ENCODE measurements around the gene NANOG.
A peak's percentile ranks its signal among the peaks of the same experiment; 100 is the strongest.
"Not testable (repeated sequence)": the region's sequence is repeated elsewhere in the genome, so short reads cannot be mapped to it uniquely, and the experiment has no call there.

NANOG gene

GRCh38 chr12:7781274-7781673 is 7.9 kb upstream of the NANOG start:
- H3K9me3 ChIP-seq (ENCODE audit: control insufficient read depth in 1 of 2, low read length in 2 of 2), result no peaks in the 10 kb centered on the region
- no peaks in the 10 kb centered on the region for H3K27me3 ChIP-seq (ENCODE audit: low read depth, low read length)
- H3K4me3 ChIP-seq (ENCODE audit: low read depth in 1 of 2, low read length in 2 of 2), result no peak overlapping the region
- no peaks in the 10 kb centered on the region for H3K4me1 ChIP-seq (ENCODE audit: control insufficient read depth in 1 of 2, insufficient read depth in 2 of 2, low read length in 2 of 2)
- H3K27ac ChIP-seq (ENCODE audit: low read length), result no peak overlapping the region
- no peaks in the 10 kb centered on the region for H3K36me3 ChIP-seq (ENCODE audit: control insufficient read depth in 1 of 2, insufficient read depth in 2 of 2, low read length in 2 of 2)

GRCh38 chr12:7782055-7782454 is 7.1 kb upstream of the NANOG start:
- no peak overlapping the region for H3K27ac ChIP-seq (ENCODE audit: low read length)
- no peaks in the 10 kb centered on the region for H3K4me1 ChIP-seq (ENCODE audit: control insufficient read depth in 1 of 2, insufficient read depth in 2 of 2, low read length in 2 of 2)
- no peaks in the 10 kb centered on the region for H3K36me3 ChIP-seq (ENCODE audit: control insufficient read depth in 1 of 2, insufficient read depth in 2 of 2, low read length in 2 of 2)
- no peaks in the 10 kb centered on the region for H3K27me3 ChIP-seq (ENCODE audit: low read depth, low read length)
- H3K4me3 ChIP-seq (ENCODE audit: low read depth in 1 of 2, low read length in 2 of 2), result no peak overlapping the region
- H3K9me3 ChIP-seq (ENCODE audit: control insufficient read depth in 1 of 2, low read length in 2 of 2), result no peaks in the 10 kb centered on the region

DNA sequence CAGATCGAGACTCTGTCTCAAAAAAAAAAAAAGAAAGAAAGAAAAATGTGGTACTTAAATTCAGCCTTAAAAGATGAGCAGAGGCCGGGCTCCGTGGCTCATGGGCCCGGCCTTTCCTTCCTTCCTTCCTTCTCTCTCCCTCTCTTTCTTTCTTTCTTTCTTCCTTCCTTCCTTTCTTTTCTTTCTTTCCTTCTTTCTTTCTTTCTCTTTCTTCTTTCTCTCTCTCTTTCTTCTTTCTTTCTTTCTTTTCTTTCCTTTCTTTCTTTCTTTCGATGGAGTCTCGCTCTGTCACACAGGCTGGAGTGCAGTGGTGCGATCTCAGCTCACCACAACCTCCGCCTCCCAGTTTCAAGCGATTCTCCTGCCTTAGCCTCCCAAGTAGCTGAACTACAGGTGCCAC is 5.8 kb upstream of the NANOG start:
- H3K27me3 ChIP-seq (ENCODE audit: low read depth, low read length); H3K4me1 ChIP-seq (ENCODE audit: control insufficient read depth in 1 of 2, insufficient read depth in 2 of 2, low read length in 2 of 2); H3K9me3 ChIP-seq (ENCODE audit: control insufficient read depth in 1 of 2, low read length in 2 of 2); H3K27ac ChIP-seq (ENCODE audit: low read length); H3K36me3 ChIP-seq (ENCODE audit: control insufficient read depth in 1 of 2, insufficient read depth in 2 of 2, low read length in 2 of 2); H3K4me3 ChIP-seq (ENCODE audit: low read depth in 1 of 2, low read length in 2 of 2): not testable (repeated sequence)

DNA sequence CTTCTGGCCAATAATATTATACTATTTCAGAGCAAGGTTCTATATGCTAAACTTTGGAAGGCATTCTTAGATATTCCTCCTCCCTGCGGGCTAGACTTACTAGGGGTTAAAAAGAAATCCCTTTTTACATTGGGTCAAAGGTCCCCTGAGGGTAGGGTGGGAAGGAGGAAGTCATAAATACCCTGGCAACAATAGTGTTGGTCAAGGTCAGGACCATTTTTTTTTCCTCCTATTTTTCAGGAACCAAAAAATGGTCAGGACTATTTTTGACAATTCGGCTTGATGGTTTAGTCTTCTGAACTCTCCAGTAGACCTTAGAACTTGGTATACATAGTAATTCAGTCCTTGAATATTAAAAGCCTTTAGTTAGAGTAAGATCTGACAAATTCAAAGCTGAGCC is 4.5 kb upstream of the NANOG start:
- Histone ChIP-seq H3K9me3 (ENCODE audit: control insufficient read depth in 1 of 2, low read length in 2 of 2) (no peaks in the 10 kb centered on the region), H3K27me3 (ENCODE audit: low read depth, low read length) (no peaks in the 10 kb centered on the region), H3K36me3 (ENCODE audit: control insufficient read depth in 1 of 2, insufficient read depth in 2 of 2, low read length in 2 of 2) (no peaks in the 10 kb centered on the region), H3K27ac (ENCODE audit: low read length) (no peak overlapping the region), H3K4me1 (ENCODE audit: control insufficient read depth in 1 of 2, insufficient read depth in 2 of 2, low read length in 2 of 2) (peaks cover 0 to 3% of the 10 kb centered on the region in 2 donors), H3K4me3 (ENCODE audit: low read depth in 1 of 2, low read length in 2 of 2) (no peak overlapping the region)

- no peak overlapping the region for H3K27ac ChIP-seq (ENCODE audit: low read length)
- no peaks in the 10 kb centered on the region for H3K27me3 ChIP-seq (ENCODE audit: low read depth, low read length)
- peak overlapping the region in 1 of 2 donors; percentile 15 for H3K4me3 ChIP-seq (ENCODE audit: low read depth in 1 of 2, low read length in 2 of 2)
Observed at GRCh38 chr12:7787574-7788293, 1.5 kb upstream of the NANOG start.

DNA sequence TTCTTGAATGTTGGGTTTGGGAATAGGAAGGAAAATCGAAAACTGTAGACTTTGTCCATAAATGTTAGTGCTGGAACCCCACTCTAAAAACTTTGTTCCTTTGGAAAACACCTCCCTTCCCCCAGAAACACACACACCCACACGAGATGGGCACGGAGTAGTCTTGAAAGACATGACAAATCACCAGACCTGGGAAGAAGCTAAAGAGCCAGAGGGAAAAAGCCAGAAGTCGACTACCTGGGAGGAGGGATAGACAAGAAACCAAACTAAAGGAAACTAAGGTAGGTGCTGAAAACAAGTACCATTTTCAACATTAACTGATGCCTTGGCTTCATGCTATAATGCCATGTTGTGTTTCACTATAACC is 925 bp upstream of the NANOG start:
- H3K27me3 ChIP-seq (ENCODE audit: low read depth, low read length), result no peaks in the 10 kb centered on the region
- H3K27ac ChIP-seq (ENCODE audit: low read length), result no peak overlapping the region
- peak overlapping the region in 1 of 2 donors; percentile 15 for H3K4me3 ChIP-seq (ENCODE audit: low read depth in 1 of 2, low read length in 2 of 2)
- H3K9me3 ChIP-seq (ENCODE audit: control insufficient read depth in 1 of 2, low read length in 2 of 2), result no peaks in the 10 kb centered on the region
- peaks cover 0 to 3% of the 10 kb centered on the region in 2 donors for H3K4me1 ChIP-seq (ENCODE audit: control insufficient read depth in 1 of 2, insufficient read depth in 2 of 2, low read length in 2 of 2)
- no peaks in the 10 kb centered on the region for H3K36me3 ChIP-seq (ENCODE audit: control insufficient read depth in 1 of 2, insufficient read depth in 2 of 2, low read length in 2 of 2)

More at GRCh38 chr12:7787574-7788293, 1.5 kb upstream of the NANOG start:
- Histone ChIP-seq H3K4me1 (ENCODE audit: control insufficient read depth in 1 of 2, insufficient read depth in 2 of 2, low read length in 2 of 2) (peaks cover 0 to 3% of the 10 kb centered on the region in 2 donors), H3K36me3 (ENCODE audit: control insufficient read depth in 1 of 2, insufficient read depth in 2 of 2, low read length in 2 of 2) (no peaks in the 10 kb centered on the region), H3K9me3 (ENCODE audit: control insufficient read depth in 1 of 2, low read length in 2 of 2) (no peaks in the 10 kb centered on the region)

GRCh38 chr12:7793211-7793610 is 4.0 kb downstream of the NANOG start:
- Histone ChIP-seq H3K9me3 (ENCODE audit: control insufficient read depth in 1 of 2, low read length in 2 of 2) (no peaks in the 10 kb centered on the region), H3K4me1 (ENCODE audit: control insufficient read depth in 1 of 2, insufficient read depth in 2 of 2, low read length in 2 of 2) (peaks cover 0 to 3% of the 10 kb centered on the region in 2 donors), H3K27me3 (ENCODE audit: low read depth, low read length) (no peaks in the 10 kb centered on the region), H3K27ac (ENCODE audit: low read length) (no peak overlapping the region), H3K4me3 (ENCODE audit: low read depth in 1 of 2, low read length in 2 of 2) (no peak overlapping the region), H3K36me3 (ENCODE audit: control insufficient read depth in 1 of 2, insufficient read depth in 2 of 2, low read length in 2 of 2) (no peaks in the 10 kb centered on the region)

GRCh38 chr12:7797269-7797668 is 8.1 kb downstream of the NANOG start:
- not testable (repeated sequence) for H3K4me1 ChIP-seq (ENCODE audit: control insufficient read depth in 1 of 2, insufficient read depth in 2 of 2, low read length in 2 of 2); H3K27ac ChIP-seq (ENCODE audit: low read length); H3K36me3 ChIP-seq (ENCODE audit: control insufficient read depth in 1 of 2, insufficient read depth in 2 of 2, low read length in 2 of 2)

GRCh38 chr12:7797698-7798398 is 8.6 kb downstream of the NANOG start:
- H3K27ac ChIP-seq (ENCODE audit: low read length), result no peak overlapping the region
- no peak overlapping the region for H3K4me3 ChIP-seq (ENCODE audit: low read depth in 1 of 2, low read length in 2 of 2)
- no peaks in the 10 kb centered on the region for H3K9me3 ChIP-seq (ENCODE audit: control insufficient read depth in 1 of 2, low read length in 2 of 2)
- no peaks in the 10 kb centered on the region for H3K36me3 ChIP-seq (ENCODE audit: control insufficient read depth in 1 of 2, insufficient read depth in 2 of 2, low read length in 2 of 2)
- no peaks in the 10 kb centered on the region for H3K4me1 ChIP-seq (ENCODE audit: control insufficient read depth in 1 of 2, insufficient read depth in 2 of 2, low read length in 2 of 2)
- H3K27me3 ChIP-seq (ENCODE audit: low read depth, low read length), result no peaks in the 10 kb centered on the region

More at GRCh38 chr12:7797269-7797668, 8.1 kb downstream of the NANOG start:
- not testable (repeated sequence) for H3K9me3 ChIP-seq (ENCODE audit: control insufficient read depth in 1 of 2, low read length in 2 of 2); H3K27me3 ChIP-seq (ENCODE audit: low read depth, low read length); H3K4me3 ChIP-seq (ENCODE audit: low read depth in 1 of 2, low read length in 2 of 2)

DNA sequence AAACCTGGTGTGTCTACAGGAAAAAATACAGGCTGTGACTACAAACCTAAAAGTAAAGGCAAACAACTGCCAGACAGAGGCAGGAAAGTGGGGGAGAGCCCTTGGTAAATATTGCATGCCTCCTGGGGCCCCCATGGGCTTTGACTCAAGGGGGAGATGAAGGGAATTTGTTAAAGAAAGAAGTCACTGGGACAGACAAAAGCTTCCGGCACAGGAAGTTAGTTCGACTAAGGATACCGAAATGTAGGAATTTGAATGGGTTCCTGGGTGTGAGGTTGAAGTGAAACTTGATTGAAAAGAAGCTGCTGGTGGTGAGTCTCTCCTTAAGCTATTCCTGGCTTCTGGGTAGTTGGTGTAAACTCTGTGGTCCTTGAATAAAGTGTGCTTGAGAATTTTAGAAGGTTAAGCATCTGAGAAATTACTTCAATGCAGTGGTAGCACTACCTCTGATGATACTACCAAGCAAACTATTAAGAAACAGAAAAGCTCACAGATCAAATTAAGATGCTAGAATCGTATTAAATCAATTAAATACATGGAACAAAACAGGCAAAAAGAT is 9.6 kb downstream of the NANOG start:
- H3K4me1 ChIP-seq (ENCODE audit: control insufficient read depth in 1 of 2, insufficient read depth in 2 of 2, low read length in 2 of 2); H3K27me3 ChIP-seq (ENCODE audit: low read depth, low read length); H3K9me3 ChIP-seq (ENCODE audit: control insufficient read depth in 1 of 2, low read length in 2 of 2); H3K36me3 ChIP-seq (ENCODE audit: control insufficient read depth in 1 of 2, insufficient read depth in 2 of 2, low read length in 2 of 2); H3K27ac ChIP-seq (ENCODE audit: low read length); H3K4me3 ChIP-seq (ENCODE audit: low read depth in 1 of 2, low read length in 2 of 2): not testable (repeated sequence)

DNA sequence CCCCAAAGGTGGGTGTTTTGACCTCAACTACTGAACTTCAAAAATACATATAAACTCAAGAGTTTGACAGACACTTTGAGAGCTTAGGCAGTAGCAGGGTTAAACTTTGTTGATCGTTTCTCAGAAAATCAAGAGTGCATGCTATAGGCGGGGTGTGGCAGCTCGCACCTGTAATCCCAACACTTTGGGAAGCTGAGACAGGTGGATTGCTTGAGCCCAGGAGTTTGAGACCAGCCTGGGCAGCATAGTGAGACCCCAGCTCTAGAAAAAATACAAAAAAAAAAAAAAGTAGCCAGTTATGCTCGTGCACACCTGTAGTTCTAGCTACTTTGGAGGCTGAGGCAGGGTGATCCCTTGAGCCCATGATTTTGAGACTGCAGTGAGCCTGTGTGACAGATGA is 12.3 kb downstream of the NANOG start:
- H3K4me1 ChIP-seq (ENCODE audit: control insufficient read depth in 1 of 2, insufficient read depth in 2 of 2, low read length in 2 of 2), result no peaks in the 10 kb centered on the region
- H3K27ac ChIP-seq (ENCODE audit: low read length), result no peak overlapping the region
- H3K36me3 ChIP-seq (ENCODE audit: control insufficient read depth in 1 of 2, insufficient read depth in 2 of 2, low read length in 2 of 2), result no peaks in the 10 kb centered on the region
- H3K4me3 ChIP-seq (ENCODE audit: low read depth in 1 of 2, low read length in 2 of 2), result no peak overlapping the region
- no peaks in the 10 kb centered on the region for H3K27me3 ChIP-seq (ENCODE audit: low read depth, low read length)
- H3K9me3 ChIP-seq (ENCODE audit: control insufficient read depth in 1 of 2, low read length in 2 of 2), result no peaks in the 10 kb centered on the region
